HL-60 (cell line): Measurements from ENCODE around the gene LSG1.

Experiments
- CTCF ChIP-seq: IDR thresholded peaks from one replicate; pipeline ENCODE4 v1.5.1; 2011; ENCODE audit warnings: low read length, control low read depth, inconsistent platforms; ENCODE audit not compliant: insufficient read depth
- GABPA ChIP-seq: IDR thresholded peaks from 2 replicates; pipeline ENCODE4 v1.6.1; 2012; ENCODE audit warnings: low read depth
- POLR2AphosphoS5 ChIP-seq: IDR thresholded peaks from 2 replicates; pipeline ENCODE4 v1.6.1; 2012; ENCODE audit warnings: low read depth
- REST ChIP-seq: IDR thresholded peaks from 2 replicates; pipeline ENCODE4 v1.6.1; 2012; ENCODE audit warnings: low read depth; ENCODE audit not compliant: insufficient replicate concordance

- TF ChIP-seq CTCF (no peak), REST (no peak), GABPA (no peak), POLR2AphosphoS5 (no peak)
Observed at GRCh38 chr3:194598771-194599557, 73.0 kb downstream of the LSG1 start.
